Neural crest cell (in vitro differentiated cells): ENCODE data around the gene SPTBN2. TPM values are rescaled to one million over a fixed set of nuclear protein-coding genes. Genes with fewer than 3 reads are reported as not detected.

ENCODE experiments used
- DNase-seq: peaks from one replicate; pipeline ENCODE4 v3.0.0; 2021; ENCODE audit warnings: low read depth, mixed read lengths, low spot score
- H3K27ac Mint-ChIP-seq: one replicate; pipeline ENCODE4 v1.8.0; 2021; ENCODE audit warnings: mild to moderate bottlenecking, mixed read lengths; ENCODE audit not compliant: unreplicated experiment
- H3K27me3 Mint-ChIP-seq: 2 replicates; pipeline ENCODE4 v1.8.0; 2021; ENCODE audit warnings: low read depth, mild to moderate bottlenecking, mixed read lengths
- H3K36me3 Mint-ChIP-seq: 2 replicates; pipeline ENCODE4 v1.8.0; 2021; ENCODE audit warnings: low read depth, mild to moderate bottlenecking, mixed read lengths
- H3K4me1 Mint-ChIP-seq: 2 replicates; pipeline ENCODE4 v1.8.0; 2021; ENCODE audit warnings: mixed read lengths
- H3K4me3 Mint-ChIP-seq: one replicate; pipeline ENCODE4 v1.8.0; 2021; ENCODE audit warnings: mild to moderate bottlenecking, mixed read lengths
- H3K9me3 Mint-ChIP-seq: 2 replicates; pipeline ENCODE4 v1.8.0; 2021; ENCODE audit warnings: mixed read lengths
- total RNA-seq: library from RNA; stranded (reverse); gene quantifications from 2 replicates; pipeline ENCODE4 v1.2.1, GENCODE V29; 2021
- TF ChIP-seq, protein P1 (sequence below): fragments of 200-600 bp; sonication (generic); conservative IDR thresholded peaks from 2 replicates; pipeline ENCODE4 v1.5.0; 2021; ENCODE audit warnings: antibody characterized with exemption, mild to moderate bottlenecking

SPTBN2 gene
- total RNA-seq, 1 donor from 2014 or later, result 43.6 TPM

DNA sequence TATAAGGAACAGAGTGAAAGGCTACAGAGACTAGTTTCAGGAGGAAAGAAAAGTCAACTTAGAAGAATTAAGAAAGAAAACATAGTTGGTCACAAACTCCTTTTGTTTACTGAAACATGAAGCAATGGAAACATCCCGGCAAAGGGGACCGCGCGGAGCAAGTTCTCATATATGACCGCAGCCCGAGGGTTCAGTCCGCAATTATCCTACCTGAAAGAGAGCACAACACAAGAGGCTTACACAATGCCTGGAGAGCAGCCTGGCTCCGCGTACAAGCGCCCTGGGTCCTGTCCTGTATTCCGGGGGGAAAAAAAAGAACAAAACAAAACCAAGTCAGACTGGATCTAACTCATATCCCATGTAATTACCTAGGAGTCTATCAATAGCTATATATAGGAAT lies 63.6 kb downstream of the SPTBN2 start:
- H3K36me3 Mint-ChIP-seq, result peaks cover 21% of the 10 kb centered on the region
- peak overlapping the region; percentile 47 for H3K27ac Mint-ChIP-seq
- no peaks in the 10 kb centered on the region for H3K27me3 Mint-ChIP-seq
- TF ChIP-seq, protein P1, sequence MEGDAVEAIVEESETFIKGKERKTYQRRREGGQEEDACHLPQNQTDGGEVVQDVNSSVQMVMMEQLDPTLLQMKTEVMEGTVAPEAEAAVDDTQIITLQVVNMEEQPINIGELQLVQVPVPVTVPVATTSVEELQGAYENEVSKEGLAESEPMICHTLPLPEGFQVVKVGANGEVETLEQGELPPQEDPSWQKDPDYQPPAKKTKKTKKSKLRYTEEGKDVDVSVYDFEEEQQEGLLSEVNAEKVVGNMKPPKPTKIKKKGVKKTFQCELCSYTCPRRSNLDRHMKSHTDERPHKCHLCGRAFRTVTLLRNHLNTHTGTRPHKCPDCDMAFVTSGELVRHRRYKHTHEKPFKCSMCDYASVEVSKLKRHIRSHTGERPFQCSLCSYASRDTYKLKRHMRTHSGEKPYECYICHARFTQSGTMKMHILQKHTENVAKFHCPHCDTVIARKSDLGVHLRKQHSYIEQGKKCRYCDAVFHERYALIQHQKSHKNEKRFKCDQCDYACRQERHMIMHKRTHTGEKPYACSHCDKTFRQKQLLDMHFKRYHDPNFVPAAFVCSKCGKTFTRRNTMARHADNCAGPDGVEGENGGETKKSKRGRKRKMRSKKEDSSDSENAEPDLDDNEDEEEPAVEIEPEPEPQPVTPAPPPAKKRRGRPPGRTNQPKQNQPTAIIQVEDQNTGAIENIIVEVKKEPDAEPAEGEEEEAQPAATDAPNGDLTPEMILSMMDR, result no peak
- no peaks in the 10 kb centered on the region for H3K9me3 Mint-ChIP-seq
- peaks cover 9% of the 10 kb centered on the region for H3K4me1 Mint-ChIP-seq
- H3K4me3 Mint-ChIP-seq, result peak overlapping the region; percentile 6
- no peak for DNase-seq

DNA sequence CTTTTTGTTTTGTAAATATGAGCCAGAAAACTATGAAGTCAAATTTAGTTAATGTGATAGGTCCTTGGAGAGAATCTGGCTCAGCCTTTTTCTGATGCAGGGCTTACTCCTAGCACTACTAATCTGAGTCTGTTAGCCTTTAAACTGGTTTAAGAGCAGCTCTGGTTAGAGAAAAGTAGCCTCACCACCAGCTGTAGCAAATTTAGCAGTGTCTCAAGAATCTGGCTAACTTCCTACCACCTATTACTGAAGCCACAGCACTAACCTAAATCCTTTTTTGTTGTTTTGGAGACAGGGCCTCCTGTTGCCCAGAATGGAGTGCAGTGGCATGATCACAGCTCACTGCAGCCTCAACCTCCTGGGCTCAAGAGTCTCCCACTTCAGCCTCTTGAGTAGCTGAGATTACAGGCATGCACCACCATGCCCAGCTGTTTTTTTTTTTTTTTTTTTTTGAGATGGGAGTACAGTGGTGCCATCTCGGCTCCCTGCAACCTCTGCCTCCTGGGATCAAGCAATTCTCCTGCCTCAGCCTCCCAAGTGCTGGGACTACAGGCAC lies 65.2 kb downstream of the SPTBN2 start:
- TF ChIP-seq, protein P1, result no peak
- Mint-ChIP-seq H3K27ac (no peak overlapping the region), H3K4me3 (no peak overlapping the region), H3K27me3 (no peaks in the 10 kb centered on the region), H3K36me3 (peaks cover 22% of the 10 kb centered on the region), H3K4me1 (peaks cover 12% of the 10 kb centered on the region), H3K9me3 (no peaks in the 10 kb centered on the region)
- DNase-seq, result no peak

DNA sequence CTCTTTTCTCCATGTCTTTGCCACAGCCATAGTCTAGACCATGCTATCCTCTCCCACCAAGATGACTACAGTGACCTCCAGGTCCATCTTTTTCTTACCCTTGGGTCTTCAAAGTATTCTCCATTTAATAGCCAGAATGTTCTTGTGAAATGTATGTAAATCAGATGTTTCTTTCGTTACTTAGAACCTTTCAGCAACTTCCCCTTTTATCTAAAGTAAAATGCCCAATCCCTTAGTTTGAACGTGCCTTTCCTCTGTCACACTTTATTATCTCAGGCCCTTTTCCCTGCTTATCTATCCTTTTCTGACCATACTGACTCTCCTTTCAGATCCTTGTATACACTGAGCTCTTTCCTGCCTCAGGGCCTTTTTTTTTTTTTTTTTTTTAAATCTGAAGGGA lies 69.3 kb downstream of the SPTBN2 start:
- TF ChIP-seq, protein P1, result no peak
- no peak for DNase-seq
- H3K9me3 Mint-ChIP-seq, result no peaks in the 10 kb centered on the region
- H3K27ac Mint-ChIP-seq, result no peak overlapping the region
- H3K27me3 Mint-ChIP-seq, result peaks cover 3% of the 10 kb centered on the region
- no peak overlapping the region for H3K4me3 Mint-ChIP-seq
- H3K4me1 Mint-ChIP-seq, result peaks cover 6% of the 10 kb centered on the region
- peaks cover 11% of the 10 kb centered on the region for H3K36me3 Mint-ChIP-seq

DNA sequence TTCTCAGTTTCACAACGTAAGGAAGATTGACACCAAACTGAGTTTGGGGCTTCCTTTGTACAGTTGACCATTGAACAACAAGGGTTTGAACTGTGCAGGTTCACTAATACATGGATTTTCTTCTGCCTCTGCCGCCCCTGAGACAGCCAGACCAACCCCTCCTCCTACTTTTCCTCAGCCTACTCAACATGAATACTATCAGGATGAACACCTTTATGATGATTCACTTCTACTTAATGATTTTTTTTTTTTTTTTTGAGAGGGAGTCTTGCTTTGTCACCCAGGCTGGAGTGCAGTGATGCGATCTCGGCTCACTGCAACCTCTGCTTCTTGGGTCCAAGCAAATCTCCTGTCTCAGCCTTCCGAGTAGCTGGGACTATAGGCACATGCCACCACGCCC lies 75.9 kb downstream of the SPTBN2 start:
- peaks cover 3% of the 10 kb centered on the region for H3K27me3 Mint-ChIP-seq
- TF ChIP-seq, protein P1, result no peak
- no peak for DNase-seq
- peaks cover 3% of the 10 kb centered on the region for H3K4me1 Mint-ChIP-seq
- H3K27ac Mint-ChIP-seq, result no peak overlapping the region
- peaks cover 32% of the 10 kb centered on the region for H3K36me3 Mint-ChIP-seq
- H3K9me3 Mint-ChIP-seq, result no peaks in the 10 kb centered on the region
- peak overlapping the region; percentile 32 for H3K4me3 Mint-ChIP-seq

DNA sequence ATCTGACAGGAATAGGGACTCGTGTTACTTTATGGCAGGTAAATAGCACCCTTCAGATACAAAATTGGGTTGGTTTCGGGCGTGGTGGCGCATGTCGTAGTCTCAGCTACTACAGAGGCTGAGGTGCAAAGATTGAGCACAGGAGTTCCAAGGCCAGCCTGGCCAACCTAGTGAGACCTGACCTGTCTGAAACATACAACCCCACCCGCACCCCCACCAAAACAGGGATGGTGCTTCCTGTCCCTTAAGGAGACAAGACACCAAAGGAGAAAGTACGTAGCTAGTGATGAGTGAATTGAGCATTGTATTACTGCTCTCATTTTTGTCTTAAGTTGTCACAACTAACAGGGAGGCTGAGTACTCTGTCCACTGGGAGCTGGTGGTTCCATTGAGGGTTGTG lies 76.4 kb downstream of the SPTBN2 start:
- H3K36me3 Mint-ChIP-seq, result peaks cover 33% of the 10 kb centered on the region

More for the DNA sequence above, 76.4 kb downstream of the SPTBN2 start:
- H3K27ac Mint-ChIP-seq, result no peak overlapping the region
- no peak for DNase-seq
- TF ChIP-seq, protein P1, result no peak
- peaks cover 4% of the 10 kb centered on the region for H3K4me1 Mint-ChIP-seq
- H3K27me3 Mint-ChIP-seq, result peaks cover 3% of the 10 kb centered on the region
- H3K9me3 Mint-ChIP-seq, result no peaks in the 10 kb centered on the region
- no peak overlapping the region for H3K4me3 Mint-ChIP-seq
